ENCODE results near the gene RAD18.

GRCh38 chr3:8967553-8967952 is 4.3 kb upstream of the RAD18 start:
- TF ChIP-seq EZH2 (IDR thresholded peaks at IDR 0.05) = no peak
- no peak for TF ChIP-seq POLR2AphosphoS5 (IDR thresholded peaks at IDR 0.05; ENCODE audit: borderline replicate concordance, low read depth, low read length)
- TF ChIP-seq FOXP2 (optimal IDR thresholded peaks at IDR 0.05; ENCODE audit: control extremely low read depth, extremely low read length, insufficient read depth) = no peak

All from SK-N-MC (cell line).